Endodermal cell (in vitro differentiated cells): Measurements from ENCODE around the gene CHMP4A. TPM values are rescaled to one million over a fixed set of nuclear protein-coding genes. Genes with fewer than 3 reads are reported as not detected.

Source experiments
- DNase-seq: peaks from one replicate; pipeline ENCODE4 v3.0.0-alpha.2; 2017
- H3K27ac ChIP-seq: 2 replicates; pipeline ENCODE4 v1.5.1; 2013; ENCODE audit warnings: mild to moderate bottlenecking, low read depth, low read length, moderate library complexity
- H3K27me3 ChIP-seq: 2 replicates; pipeline ENCODE4 v1.6.1; 2013; ENCODE audit warnings: mild to moderate bottlenecking, low read length, moderate library complexity; ENCODE audit not compliant: insufficient read depth, control insufficient read depth, poor library complexity, severe bottlenecking
- H3K36me3 ChIP-seq: 2 replicates; pipeline ENCODE4 v1.7.0; 2013; ENCODE audit warnings: mild to moderate bottlenecking, low read length, moderate library complexity; ENCODE audit not compliant: control insufficient read depth, insufficient read depth
- H3K4me1 ChIP-seq: one replicate; pipeline ENCODE4 v1.7.0; 2013; ENCODE audit warnings: low read length; ENCODE audit not compliant: control insufficient read depth, insufficient read depth
- H3K4me3 ChIP-seq: 2 replicates; pipeline ENCODE4 v1.5.1; 2013; ENCODE audit warnings: mild to moderate bottlenecking, low read length, moderate library complexity
- H3K9ac ChIP-seq: 2 replicates; pipeline ENCODE4 v1.6.1; 2013; ENCODE audit warnings: mild to moderate bottlenecking, low read length, moderate library complexity; ENCODE audit not compliant: poor library complexity, severe bottlenecking; ENCODE audit errors: extremely low read depth
- H3K9me3 ChIP-seq: 2 replicates; pipeline ENCODE4 v1.6.1; 2013; ENCODE audit warnings: mild to moderate bottlenecking, low read length, moderate library complexity; ENCODE audit not compliant: control insufficient read depth
- H3K27ac Mint-ChIP-seq: 2 replicates; pipeline ENCODE4 v1.8.0; 2020; ENCODE audit warnings: mixed read lengths
- H3K27me3 Mint-ChIP-seq: 2 replicates; pipeline ENCODE4 v1.8.0; 2021; ENCODE audit warnings: mild to moderate bottlenecking, mixed read lengths; ENCODE audit not compliant: insufficient read depth
- H3K36me3 Mint-ChIP-seq: 2 replicates; pipeline ENCODE4 v1.8.0; 2020; ENCODE audit warnings: low read depth, mixed read lengths
- H3K4me1 Mint-ChIP-seq: 2 replicates; pipeline ENCODE4 v1.8.0; 2020; ENCODE audit warnings: mixed read lengths
- H3K4me3 Mint-ChIP-seq: 2 replicates; pipeline ENCODE4 v1.8.0; 2020; ENCODE audit warnings: mild to moderate bottlenecking, moderate library complexity, mixed read lengths
- H3K9me3 Mint-ChIP-seq: 2 replicates; pipeline ENCODE4 v1.8.0; 2020; ENCODE audit warnings: mild to moderate bottlenecking, mixed read lengths
- WGBS, 2 experiments: methylation state at CpG; one replicate each; pipeline versions ENCODE4 v1.1.5 to v1.1.7; 2013; ENCODE audit warnings: missing lambda C conversion rate in 2 of 2, mixed read lengths in 1 of 2; ENCODE audit not compliant: insufficient coverage in 1 of 2, insufficient read length in 1 of 2; 5-methylcytosine and 5-hydroxymethylcytosine counted together
- total RNA-seq, 2 donors: library from RNA; stranded (reverse); fragmentation: NEBNext Ultra II Directional in 1 of 2; extraction: Animal tissue kit (Norgen Biotek cat#: 25700) in 1 of 2; gene quantifications; 2 replicates in 1 of 2; 3 replicates in 1 of 2; pipeline ENCODE4 v1.2.1, GENCODE V29; 2021
- TF ChIP-seq, protein P1 (sequence below): fragments of 200-600 bp; sonication (generic); conservative IDR thresholded peaks from 2 replicates; pipeline ENCODE4 v1.5.0; 2021; ENCODE audit warnings: antibody characterized with exemption, mild to moderate bottlenecking

CHMP4A gene
- total RNA-seq, 2 donors from 2014 or later = 38.8 to 44.3 TPM

DNA sequence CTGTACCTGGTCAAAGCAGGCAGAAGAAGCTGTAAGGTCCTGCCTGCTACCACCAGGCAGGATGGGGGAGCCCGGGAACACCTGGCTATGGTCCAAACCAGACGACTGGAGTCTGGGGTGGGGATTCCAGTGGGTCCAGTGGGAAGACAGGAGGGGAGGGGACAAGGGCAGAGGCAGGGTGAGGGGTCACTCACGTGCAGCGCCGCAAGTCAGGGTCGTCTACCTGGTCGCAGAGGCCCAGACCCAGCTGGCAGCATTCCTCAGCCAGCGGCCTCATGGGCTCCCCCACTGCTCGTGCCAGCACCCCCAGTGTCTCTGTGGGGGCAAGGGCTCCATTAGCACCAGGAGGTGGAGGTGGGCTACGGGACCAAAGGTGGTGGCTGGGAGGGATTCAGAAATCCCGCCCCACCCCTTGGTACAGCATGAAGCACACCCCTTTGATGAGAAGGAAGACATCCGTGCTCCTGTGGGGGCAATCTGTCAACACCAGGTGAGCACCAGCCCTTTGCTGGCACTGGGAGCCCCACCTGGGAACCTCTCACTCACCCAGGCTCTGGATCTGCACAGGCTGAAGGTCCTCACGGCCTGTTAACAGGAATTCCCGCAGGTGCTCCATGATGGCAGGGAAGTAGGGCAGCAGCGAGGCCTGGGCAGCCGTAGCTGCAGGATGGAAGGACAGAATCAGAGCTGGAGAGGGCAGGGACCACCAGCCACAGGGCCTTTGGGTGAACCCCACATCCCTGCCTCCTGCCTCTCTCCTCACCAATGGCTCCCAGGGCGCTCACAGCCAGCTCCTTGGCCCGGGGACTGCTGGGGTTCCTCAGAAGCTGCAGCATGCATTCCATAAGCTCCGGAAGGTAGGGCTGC is 29.0 kb downstream of the CHMP4A start:
- Mint-ChIP-seq H3K4me1 (peaks cover 6% of the 10 kb centered on the region), H3K27me3 (no peaks in the 10 kb centered on the region), H3K27ac (no peak overlapping the region), H3K4me3 (no peak overlapping the region), H3K9me3 (no peaks in the 10 kb centered on the region), H3K36me3 (peaks cover 50% of the 10 kb centered on the region)
- no peak for DNase-seq
- Histone ChIP-seq H3K36me3 (peaks cover 67% of the 10 kb centered on the region), H3K9ac (no peak overlapping the region), H3K4me1 (no peaks in the 10 kb centered on the region), H3K27me3 (no peaks in the 10 kb centered on the region), H3K4me3 (no peak overlapping the region), H3K27ac (no peak overlapping the region), H3K9me3 (no peaks in the 10 kb centered on the region)
- WGBS, 2 experiments = 94% methylated on average over 11 to 19 of the region's 19 CpGs
- TF ChIP-seq, protein P1, sequence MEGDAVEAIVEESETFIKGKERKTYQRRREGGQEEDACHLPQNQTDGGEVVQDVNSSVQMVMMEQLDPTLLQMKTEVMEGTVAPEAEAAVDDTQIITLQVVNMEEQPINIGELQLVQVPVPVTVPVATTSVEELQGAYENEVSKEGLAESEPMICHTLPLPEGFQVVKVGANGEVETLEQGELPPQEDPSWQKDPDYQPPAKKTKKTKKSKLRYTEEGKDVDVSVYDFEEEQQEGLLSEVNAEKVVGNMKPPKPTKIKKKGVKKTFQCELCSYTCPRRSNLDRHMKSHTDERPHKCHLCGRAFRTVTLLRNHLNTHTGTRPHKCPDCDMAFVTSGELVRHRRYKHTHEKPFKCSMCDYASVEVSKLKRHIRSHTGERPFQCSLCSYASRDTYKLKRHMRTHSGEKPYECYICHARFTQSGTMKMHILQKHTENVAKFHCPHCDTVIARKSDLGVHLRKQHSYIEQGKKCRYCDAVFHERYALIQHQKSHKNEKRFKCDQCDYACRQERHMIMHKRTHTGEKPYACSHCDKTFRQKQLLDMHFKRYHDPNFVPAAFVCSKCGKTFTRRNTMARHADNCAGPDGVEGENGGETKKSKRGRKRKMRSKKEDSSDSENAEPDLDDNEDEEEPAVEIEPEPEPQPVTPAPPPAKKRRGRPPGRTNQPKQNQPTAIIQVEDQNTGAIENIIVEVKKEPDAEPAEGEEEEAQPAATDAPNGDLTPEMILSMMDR = no peak

DNA sequence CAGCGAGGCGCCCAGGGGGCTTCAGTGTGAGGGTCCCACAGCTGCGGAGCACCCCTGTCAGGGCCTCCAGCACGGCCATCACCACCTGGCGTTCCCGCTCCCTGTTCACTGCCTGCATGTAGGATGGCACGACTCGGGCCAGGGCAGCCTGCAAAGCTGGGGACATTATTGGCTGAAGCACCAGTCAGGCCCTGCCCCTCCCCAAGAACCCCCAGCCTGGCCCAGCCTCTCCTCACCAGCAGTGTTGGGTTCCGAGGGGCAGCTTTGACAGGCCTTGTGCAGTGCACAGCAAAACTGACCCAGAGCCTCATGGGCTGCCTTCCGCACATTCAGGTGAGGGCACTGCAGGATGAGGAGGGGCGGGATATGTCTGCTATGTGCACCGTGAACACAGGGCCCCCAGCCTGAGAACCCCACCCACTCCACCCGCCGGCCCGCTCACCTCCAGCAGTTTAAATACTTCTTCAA is 30.2 kb downstream of the CHMP4A start:
- H3K27ac ChIP-seq = no peak overlapping the region
- peaks cover 5% of the 10 kb centered on the region for H3K4me1 Mint-ChIP-seq
- H3K36me3 ChIP-seq = peaks cover 74% of the 10 kb centered on the region
- no peaks in the 10 kb centered on the region for H3K27me3 Mint-ChIP-seq
- no peak overlapping the region for H3K4me3 Mint-ChIP-seq
- H3K27ac Mint-ChIP-seq = no peak overlapping the region
- H3K4me3 ChIP-seq = no peak overlapping the region
- no peaks in the 10 kb centered on the region for H3K4me1 ChIP-seq
- no peaks in the 10 kb centered on the region for H3K9me3 ChIP-seq
- no peak overlapping the region for H3K9ac ChIP-seq
- no peak for DNase-seq
- no peaks in the 10 kb centered on the region for H3K27me3 ChIP-seq
- WGBS, 2 experiments = 94 to 100% methylated on average over 8 to 15 of the region's 15 CpGs
- H3K9me3 Mint-ChIP-seq = no peaks in the 10 kb centered on the region
- H3K36me3 Mint-ChIP-seq = peaks cover 61% of the 10 kb centered on the region
- TF ChIP-seq, protein P1 = no peak

DNA sequence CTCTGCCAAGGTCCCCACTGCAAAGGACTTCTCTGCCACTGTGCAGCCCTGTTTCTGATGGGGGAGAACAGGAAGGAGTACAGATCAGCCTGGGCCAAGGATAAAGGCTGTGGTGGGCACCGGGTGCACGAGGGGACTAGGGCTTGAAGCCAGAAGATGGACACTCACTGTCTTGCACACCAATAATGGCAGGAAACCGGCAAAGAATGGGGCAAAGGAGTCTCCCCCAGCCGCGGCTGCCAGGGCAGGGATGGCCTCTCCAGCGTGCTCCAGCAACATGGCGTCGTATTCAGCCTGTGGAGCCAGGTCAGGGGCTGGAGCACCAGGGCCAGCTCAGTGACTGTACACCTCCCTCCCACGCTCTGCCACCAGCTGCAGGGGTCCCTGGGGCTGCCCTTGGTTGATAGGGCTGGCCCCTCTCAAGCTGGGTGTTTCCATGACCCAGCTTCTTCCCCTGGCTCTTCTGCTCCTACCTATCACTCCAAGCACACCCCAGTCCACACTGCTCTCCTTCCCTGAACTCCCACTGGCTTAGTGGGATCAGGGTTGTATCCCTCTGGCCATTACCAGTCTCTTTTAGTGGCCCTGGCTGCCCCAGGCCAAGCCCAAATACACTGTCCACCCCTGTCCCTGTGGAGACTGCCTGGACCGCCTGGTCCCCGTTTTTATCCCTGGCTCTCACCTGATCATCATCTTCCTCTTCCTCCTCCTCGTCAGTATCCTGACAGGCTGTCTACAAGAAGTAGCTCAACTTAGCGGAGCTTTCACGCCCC is 31.0 kb downstream of the CHMP4A start:
- H3K4me1 Mint-ChIP-seq = no peaks in the 10 kb centered on the region
- H3K4me1 ChIP-seq = no peaks in the 10 kb centered on the region
- H3K27ac Mint-ChIP-seq = no peak overlapping the region
- H3K27me3 ChIP-seq = no peaks in the 10 kb centered on the region
- no peaks in the 10 kb centered on the region for H3K9me3 Mint-ChIP-seq
- 92 to 96% methylated on average over 9 to 14 of the region's 14 CpGs for WGBS, 2 experiments
- TF ChIP-seq, protein P1 = no peak
- no peaks in the 10 kb centered on the region for H3K27me3 Mint-ChIP-seq
- peaks cover 67% of the 10 kb centered on the region for H3K36me3 Mint-ChIP-seq
- no peaks in the 10 kb centered on the region for H3K9me3 ChIP-seq
- no peak overlapping the region for H3K4me3 Mint-ChIP-seq
- H3K27ac ChIP-seq = no peak overlapping the region
- peaks cover 74% of the 10 kb centered on the region for H3K36me3 ChIP-seq
- H3K4me3 ChIP-seq = no peak overlapping the region
- H3K9ac ChIP-seq = no peak overlapping the region
- no peak for DNase-seq
